GM23248 (cell line): ENCODE measurements around the gene CRACR2A.

ENCODE experiments used
- EZH2 ChIP-seq: fragments of 200-600 bp; sonication (generic); IDR thresholded peaks from 2 replicates; pipeline ENCODE4 v1.6.1; 2018; ENCODE audit warnings: antibody characterized with exemption, mild to moderate bottlenecking; ENCODE audit not compliant: insufficient read depth, poor library complexity, severe bottlenecking
- EZH2phosphoT487 ChIP-seq: fragments of 200-600 bp; sonication (generic); IDR thresholded peaks from 2 replicates; pipeline ENCODE4 v1.6.1; 2018; ENCODE audit warnings: antibody characterized with exemption, moderate library complexity, mild to moderate bottlenecking, low read depth; ENCODE audit not compliant: insufficient read depth

DNA sequence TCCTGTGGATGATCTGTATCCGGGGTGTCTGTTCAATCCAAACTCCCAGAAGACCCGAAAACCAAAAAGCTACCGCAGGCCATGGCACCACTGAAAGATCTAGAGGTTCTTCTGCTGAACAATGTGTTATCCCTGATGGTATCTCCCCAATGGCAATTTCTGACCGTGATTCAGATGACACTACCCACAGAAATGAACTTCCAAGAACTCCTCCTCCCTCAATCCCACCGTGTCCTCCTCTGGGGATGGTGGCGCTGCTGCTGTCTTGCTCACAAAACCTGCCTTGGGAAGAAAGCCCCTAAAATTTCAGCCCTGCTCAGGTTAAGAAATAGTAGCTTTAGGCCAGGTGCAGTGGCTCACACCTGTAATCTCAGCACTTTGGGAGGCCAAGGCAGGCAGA is 7.8 kb downstream of the CRACR2A start:
- TF ChIP-seq EZH2, result no peak
- TF ChIP-seq EZH2phosphoT487, result no peak
